ENCODE data around the gene COBL.

Gene COBL

GRCh38 chr7:51300762-51301674 lies 15.6 kb downstream of the COBL start:
- no peaks in the 10 kb centered on the region for H3K9me3 ChIP-seq
- no peaks in the 10 kb centered on the region for H3K36me3 ChIP-seq
- DNase-seq = no peak
- H3K27me3 ChIP-seq = no peaks in the 10 kb centered on the region
- no peak overlapping the region for H3K4me3 ChIP-seq
- TF ChIP-seq CTCF (IDR thresholded peaks at IDR 0.05) = no peak
- no peaks in the 10 kb centered on the region for H3K4me1 ChIP-seq
- intact Hi-C loops (cut with DNase I; ENCODE audit: low total_unique reads) = no loop called here
- H3K27ac ChIP-seq = no peak overlapping the region

GRCh38 chr7:51299391-51300133 lies 17.0 kb downstream of the COBL start:
- H3K4me3 ChIP-seq = no peak overlapping the region
- no peak for TF ChIP-seq CTCF (IDR thresholded peaks at IDR 0.05)
- intact Hi-C loops (cut with DNase I; ENCODE audit: low total_unique reads) = no loop called here
- DNase-seq = no peak
- no peaks in the 10 kb centered on the region for H3K9me3 ChIP-seq
- H3K27me3 ChIP-seq = no peaks in the 10 kb centered on the region
- H3K27ac ChIP-seq = no peak overlapping the region
- H3K4me1 ChIP-seq = no peaks in the 10 kb centered on the region
- H3K36me3 ChIP-seq = no peaks in the 10 kb centered on the region

GRCh38 chr7:51298912-51299311 lies 17.7 kb downstream of the COBL start:
- no peak overlapping the region for H3K27ac ChIP-seq
- no peaks in the 10 kb centered on the region for H3K27me3 ChIP-seq
- DNase-seq = no peak
- H3K36me3 ChIP-seq = no peaks in the 10 kb centered on the region
- H3K4me1 ChIP-seq = no peaks in the 10 kb centered on the region
- H3K9me3 ChIP-seq = no peaks in the 10 kb centered on the region
- intact Hi-C loops (cut with DNase I; ENCODE audit: low total_unique reads) = no loop called here
- no peak for TF ChIP-seq CTCF (IDR thresholded peaks at IDR 0.05)
- H3K4me3 ChIP-seq = no peak overlapping the region

GRCh38 chr7:51297986-51298385 lies 18.6 kb downstream of the COBL start:
- H3K36me3 ChIP-seq = no peaks in the 10 kb centered on the region
- H3K27me3 ChIP-seq = no peaks in the 10 kb centered on the region
- no peaks in the 10 kb centered on the region for H3K4me1 ChIP-seq
- no peak overlapping the region for H3K27ac ChIP-seq
- intact Hi-C loops (cut with DNase I; ENCODE audit: low total_unique reads) = no loop called here
- no peak for TF ChIP-seq CTCF (IDR thresholded peaks at IDR 0.05)
- H3K9me3 ChIP-seq = no peaks in the 10 kb centered on the region
- no peak overlapping the region for H3K4me3 ChIP-seq
- no peak for DNase-seq

- Histone ChIP-seq H3K27ac (no peak overlapping the region), H3K4me1 (no peaks in the 10 kb centered on the region), H3K36me3 (no peaks in the 10 kb centered on the region), H3K4me3 (no peak overlapping the region), H3K9me3 (no peaks in the 10 kb centered on the region), H3K27me3 (no peaks in the 10 kb centered on the region)
- intact Hi-C loops (cut with DNase I; ENCODE audit: low total_unique reads) = no loop called here
- no peak for TF ChIP-seq CTCF (IDR thresholded peaks at IDR 0.05)
- DNase-seq = no peak
These were observed 21.0 kb downstream of the COBL start for GRCh38 chr7:51295440-51296245.
